T follicular helper cell (primary cell): Measurements from ENCODE around the gene HAS3.
"Not testable (repeated sequence)": the region's sequence is repeated elsewhere in the genome, so short reads cannot be mapped to it uniquely, and the experiment has no call there.

Experiments
- DNase-seq: peaks from one replicate; pipeline ENCODE4 v3.0.0-alpha.2; 2020; ENCODE audit warnings: low read depth
- total RNA-seq, 2 experiments: gene quantifications; one replicate each; lab custom pipeline; 2026; lab: John Stamatoyannopoulos, UW

Gene HAS3, protein sequence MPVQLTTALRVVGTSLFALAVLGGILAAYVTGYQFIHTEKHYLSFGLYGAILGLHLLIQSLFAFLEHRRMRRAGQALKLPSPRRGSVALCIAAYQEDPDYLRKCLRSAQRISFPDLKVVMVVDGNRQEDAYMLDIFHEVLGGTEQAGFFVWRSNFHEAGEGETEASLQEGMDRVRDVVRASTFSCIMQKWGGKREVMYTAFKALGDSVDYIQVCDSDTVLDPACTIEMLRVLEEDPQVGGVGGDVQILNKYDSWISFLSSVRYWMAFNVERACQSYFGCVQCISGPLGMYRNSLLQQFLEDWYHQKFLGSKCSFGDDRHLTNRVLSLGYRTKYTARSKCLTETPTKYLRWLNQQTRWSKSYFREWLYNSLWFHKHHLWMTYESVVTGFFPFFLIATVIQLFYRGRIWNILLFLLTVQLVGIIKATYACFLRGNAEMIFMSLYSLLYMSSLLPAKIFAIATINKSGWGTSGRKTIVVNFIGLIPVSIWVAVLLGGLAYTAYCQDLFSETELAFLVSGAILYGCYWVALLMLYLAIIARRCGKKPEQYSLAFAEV
- 0.78 reads per million in 2 experiments for total RNA-seq

DNA sequence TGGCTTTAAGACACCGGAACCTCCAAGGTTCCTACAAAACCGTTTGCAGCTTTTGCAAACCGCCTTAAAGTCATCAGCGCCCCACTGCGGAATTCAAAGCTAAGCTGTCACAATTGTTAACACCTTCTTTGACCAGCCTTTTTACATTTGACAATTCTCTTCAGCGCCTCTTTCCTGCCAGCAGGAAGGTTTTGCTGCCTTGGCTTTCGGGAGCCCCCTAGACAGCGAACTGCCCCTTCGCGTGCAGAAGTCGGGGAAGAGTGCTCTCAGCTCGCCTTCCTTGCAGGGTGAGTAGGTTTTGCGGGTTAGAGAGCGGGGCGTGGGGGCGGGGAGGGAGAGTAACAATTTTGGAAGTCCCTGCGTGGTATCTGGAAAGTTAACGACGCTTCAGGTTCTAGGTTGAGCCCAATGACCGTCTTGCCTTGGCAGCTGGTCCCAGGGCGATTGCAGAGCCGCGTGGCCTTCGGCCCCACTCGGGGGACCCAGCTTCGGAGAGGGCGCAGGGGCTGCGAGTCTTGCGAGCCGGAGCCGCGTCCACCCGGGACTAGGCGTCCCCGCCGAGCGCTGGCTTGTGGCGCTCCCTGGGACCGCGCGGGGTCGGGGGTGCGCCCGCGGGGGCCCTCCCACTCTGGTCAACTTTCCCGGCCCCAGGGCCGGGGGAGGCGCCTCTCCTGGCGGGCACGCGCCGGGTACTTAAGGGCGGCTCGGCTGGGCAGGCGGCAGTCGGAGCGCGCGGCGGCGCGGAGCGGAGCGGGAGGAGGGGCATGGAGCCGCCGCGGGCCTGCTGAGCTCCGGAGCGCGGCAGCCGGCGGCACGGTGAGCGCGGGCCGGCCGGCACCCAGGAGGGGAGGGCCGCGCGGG is at the start of gene HAS3:
Gene HAS3 (plus strand): TSS at position 153 of the 861 bp plus-strand sequence. CDS start 3,743 bp downstream, outside the sequence.
- DNase-seq, result no peak

DNA sequence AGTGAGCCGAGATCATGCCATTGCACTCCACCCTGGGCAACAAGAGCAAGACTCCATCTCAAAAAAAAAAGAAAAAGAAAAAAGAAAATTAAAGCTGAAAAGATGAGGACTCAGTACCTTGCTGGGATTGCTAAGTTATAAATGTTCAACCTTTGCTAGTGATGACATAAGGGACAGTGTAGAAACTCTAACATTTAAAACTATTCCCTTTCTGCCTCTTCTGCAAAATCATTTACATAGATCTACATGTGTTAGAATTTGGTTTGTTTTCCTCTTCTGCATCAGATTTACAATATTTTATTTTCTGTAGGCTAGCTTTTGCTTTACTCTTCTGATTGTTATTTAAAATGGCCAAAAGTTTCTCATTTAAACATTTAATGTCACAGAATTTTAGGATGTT is 49.5 kb upstream of the HAS3 start:
- no peak for DNase-seq

DNA sequence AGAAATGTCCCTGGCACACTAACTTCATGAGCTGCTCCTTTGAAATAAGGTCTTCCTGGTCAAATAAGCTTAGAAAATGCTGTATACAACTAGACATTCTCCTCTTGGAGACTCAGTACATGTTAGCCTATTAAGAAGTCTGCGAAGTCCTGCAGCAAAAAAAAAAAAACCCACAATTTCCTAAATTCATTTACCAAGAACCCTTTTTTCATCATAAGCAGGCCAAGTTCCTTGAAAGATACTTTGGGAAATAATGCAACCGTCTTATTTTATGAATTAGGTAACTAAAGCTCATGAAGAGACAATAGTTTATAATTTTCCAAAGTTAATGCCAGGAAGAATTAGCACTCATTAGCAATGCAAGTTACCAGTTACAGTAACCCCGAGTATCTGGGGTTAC is 49.0 kb upstream of the HAS3 start:
- no peak for DNase-seq

DNA sequence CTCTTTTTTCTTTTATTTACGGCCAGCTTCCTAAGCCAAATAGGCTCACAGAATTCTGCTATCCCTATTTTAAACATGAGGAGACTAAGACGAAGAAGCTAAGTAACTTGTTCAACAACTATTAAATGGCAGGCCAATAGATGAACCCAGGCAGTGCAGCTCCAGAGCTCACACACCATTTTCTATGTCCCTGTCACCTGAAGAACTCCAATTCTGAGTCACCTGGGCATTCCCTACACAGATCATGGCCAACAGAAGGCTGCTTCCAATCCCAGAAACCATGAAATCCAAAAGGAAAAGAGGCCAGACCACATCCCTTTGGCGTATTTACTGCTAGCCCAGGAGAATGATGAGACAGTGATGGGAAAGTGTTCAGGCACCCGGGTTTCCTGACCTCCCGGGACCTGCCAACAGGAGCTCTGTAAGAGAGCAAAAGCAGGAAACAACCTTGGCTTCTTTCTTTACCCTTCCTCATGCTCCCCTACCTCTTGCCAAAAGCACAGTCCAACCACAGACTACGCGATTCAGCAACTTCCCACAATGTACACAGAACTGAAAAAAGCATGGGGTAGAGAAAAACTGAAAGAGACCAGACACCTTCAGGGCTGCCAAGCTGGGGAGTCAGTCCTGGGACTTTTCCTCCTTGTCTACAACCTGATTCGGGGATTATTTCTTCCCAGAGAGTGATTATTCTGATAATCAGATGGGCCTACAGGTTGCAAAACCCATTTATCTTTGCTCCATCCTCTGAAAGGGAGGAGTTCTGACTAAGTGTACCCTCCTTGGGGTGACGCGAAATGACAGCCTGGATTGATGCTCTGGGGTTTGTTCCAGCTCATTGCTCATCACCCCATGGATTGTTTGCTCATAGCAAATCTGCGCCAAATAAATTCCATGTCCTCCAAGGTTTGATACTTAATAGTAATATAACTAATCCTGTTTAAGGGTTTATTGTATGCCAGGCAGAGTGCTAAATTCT is 47.8 kb upstream of the HAS3 start:
- DNase-seq, result no peak

DNA sequence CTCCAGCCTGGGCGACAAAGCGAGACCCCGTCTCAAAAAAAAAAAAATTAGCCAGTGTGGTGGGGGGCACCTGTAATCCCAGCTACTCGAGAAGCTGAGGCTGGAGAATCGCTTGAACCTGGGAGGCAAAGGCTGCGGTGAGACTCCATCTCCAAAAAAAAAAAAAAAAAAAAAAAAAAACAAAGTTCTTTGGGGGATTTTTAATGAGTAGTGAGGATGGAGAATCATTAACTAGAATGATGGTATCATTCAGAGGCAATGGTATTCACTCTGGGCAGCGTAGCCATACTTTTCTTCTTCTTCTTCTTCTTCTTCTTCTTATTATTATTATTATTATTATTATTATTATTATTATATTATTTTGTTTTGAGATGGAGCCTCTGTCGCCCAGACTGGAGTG is 42.0 kb upstream of the HAS3 start:
- not testable (repeated sequence) for DNase-seq

DNA sequence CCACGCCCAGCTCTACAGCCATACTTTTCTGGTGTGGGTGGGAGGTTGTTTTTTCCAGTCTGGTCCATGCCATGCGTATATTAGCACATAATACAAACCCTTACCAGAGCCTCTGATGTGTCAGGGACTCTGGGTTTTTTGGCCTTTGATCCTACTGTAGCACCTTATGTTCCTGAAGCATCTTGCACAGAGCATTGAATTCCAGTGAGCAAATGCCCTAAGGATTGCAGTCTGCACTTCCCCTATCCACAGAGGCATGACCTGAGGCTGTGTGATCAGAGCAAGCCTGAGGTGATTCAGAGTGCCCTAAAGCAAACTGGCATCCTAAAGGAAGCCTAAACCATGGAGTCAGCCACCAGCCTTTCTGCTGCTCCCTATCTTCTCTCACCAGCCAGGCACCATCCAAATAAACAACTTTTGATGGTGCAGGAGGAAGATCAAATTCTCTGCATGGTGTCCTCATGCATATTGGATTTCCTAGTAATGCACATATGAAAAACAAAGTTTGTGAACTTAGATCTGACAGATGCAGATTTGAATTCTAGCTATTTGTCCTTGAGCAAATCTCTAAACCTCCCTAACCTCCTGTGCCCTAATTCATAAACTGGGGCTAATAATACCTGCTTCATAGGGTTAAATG is 41.2 kb upstream of the HAS3 start:
- DNase-seq, result no peak

DNA sequence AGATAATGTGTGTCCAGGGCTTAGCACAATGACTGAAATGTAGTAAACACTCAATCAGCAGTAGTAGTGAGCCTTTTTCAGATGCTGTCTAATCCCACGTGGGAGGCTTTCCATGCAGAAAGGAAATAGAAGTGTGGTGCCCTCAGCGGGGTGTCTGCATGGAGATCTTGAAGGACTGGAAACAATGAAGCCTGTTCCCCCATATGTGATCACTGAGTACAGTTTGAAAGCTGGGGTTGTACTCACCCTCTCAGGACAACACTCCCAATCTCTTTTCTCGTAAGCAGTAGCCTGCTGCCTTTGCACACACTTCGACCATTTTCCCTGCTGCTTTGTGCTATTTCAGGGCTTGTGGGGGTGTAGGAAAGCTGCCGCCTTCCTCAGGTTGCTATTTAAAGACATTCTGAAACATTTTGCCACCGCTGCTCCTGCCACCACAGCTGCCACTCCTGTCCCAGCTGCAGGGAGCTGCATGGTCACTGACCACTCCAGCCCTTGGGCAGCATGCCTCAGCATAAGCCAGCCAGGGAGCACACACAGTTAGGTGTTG is 40.6 kb upstream of the HAS3 start:
- no peak for DNase-seq

DNA sequence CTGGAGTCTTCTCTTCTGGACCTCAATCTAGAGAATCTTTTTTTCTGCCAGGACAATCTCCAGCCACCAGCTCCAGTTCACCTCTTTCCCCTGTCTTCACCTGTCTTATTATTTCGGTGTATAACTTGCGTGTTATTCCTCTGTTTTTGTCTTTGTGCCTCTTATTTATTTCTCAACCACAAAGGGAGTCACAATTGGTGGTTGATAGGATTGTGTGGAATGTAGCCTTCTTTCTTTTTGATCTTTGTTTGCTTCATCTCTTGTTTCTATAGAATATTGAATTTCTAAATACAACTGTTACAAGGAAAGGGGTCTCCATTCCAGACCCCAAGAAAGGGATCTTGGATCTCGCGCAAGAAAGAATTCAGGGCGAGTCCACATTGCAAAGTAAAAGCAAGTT is 35.9 kb upstream of the HAS3 start:
- DNase-seq, result no peak

DNA sequence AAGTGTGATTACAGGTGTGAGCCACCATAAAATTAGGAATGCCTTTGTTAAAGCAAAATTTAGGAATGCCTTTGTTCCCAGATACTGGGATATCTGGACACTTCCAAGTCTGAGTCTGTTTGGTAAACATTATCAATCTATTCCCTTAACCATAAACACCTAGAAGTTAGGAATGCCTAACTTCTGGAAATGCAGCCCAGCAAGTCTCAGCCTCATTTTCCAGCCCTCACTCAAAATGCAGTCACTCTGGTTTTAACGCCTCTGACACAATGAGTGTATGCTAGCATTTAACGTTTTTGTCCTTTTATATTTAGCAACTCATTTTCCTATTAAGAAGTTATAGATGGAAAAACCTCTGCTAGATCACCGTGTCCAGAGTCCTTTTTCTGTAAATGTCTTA is 34.4 kb upstream of the HAS3 start:
- DNase-seq, result no peak

DNA sequence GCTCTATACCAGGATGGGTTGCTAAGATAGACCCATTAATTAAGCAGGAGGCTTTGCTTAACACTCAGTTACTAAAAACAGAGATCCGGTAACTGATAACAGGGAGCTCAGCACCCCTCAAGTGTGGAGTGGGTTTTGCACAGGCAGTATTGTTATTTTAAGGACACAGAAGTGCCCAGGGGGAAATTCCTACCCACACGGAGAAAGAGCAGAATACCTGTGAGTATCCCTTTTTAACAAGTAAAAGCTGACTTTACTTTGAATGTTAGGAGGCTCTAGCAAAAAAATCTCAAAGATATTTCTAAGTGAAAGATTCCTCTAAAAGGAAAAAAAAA is 32.8 kb upstream of the HAS3 start:
- no peak for DNase-seq

DNA sequence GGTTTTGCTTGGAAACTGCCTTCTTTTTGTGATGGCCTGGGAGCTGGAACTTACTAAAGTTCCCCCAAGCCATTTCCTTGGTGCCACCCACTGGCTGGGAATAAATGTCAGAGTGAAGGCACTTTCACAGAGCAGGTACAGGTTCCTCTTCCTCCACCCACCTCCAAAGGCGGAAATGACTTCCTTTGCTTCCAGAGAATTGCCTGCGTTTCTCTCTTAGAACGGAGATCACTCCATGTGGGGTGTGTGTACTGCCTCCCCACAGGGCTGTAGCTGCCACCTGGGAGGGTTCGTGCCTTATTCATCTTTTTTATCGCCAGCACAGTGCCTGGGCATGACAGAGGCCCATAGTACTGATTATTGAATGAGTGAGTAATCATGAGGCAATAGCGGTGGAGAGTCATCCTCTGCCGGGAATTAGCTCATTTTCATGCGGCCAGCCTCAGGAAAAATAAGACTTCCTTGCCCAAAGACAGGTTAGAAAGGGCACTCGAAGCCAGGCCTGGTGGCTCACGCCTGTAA is 32.2 kb upstream of the HAS3 start:
- DNase-seq, result no peak

DNA sequence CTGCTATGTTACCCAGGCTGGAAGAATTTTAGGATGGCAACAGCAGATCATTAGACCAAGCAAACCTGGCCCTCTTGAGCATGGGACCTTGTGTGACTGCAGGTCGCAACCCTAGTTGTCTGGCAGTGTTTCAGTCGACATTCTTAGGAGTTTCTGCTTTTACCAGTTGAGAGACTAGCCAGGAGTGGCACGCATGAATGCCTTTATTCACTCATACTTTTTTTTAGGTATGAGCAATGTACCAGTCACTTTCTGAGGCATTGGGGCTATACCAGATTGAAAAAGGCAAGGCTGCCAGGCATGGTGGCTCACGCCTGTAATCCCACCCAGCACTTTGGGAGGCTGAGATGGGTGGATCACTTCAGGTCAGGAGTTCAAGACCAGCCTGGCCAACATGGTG is 28.2 kb upstream of the HAS3 start:
- no peak for DNase-seq

DNA sequence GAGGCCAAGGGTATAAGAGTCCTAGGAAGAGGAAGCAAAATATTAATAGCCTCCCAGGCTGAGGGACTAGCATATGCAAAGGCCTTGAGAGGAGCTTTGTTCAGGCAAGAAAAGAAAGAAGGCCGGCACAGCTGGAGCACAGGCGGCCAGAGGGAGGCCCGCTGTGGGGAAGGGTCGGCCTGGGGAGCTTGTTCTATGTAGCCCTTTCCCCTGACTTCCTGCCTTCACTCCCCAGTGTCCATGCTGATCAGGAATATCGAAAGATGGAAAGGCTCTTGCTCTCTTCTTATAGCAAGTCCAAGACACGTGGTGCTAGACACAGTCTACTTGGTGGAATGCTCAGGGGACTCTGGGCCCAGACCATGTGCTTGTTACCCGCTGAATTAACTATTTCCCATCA is 27.4 kb upstream of the HAS3 start:
- DNase-seq, result no peak

DNA sequence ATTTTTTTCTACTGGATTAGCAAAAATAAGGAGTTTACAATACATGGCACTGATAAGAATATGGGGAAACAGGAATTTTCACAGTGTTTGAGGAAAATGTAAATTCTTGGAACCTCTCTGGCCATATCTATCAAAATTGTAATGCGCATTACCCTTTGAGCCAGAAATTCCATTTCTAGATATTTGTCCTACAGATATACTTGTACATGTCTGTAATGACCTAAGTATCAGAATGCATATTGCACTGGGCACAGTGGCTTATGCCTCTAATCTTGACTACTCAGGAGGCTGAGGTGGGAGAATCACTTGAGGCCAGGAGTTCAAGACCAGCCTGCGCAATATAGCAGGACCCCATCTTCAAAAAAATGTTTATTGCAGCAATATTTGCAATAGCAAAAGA is 25.8 kb upstream of the HAS3 start:
- DNase-seq, result no peak

DNA sequence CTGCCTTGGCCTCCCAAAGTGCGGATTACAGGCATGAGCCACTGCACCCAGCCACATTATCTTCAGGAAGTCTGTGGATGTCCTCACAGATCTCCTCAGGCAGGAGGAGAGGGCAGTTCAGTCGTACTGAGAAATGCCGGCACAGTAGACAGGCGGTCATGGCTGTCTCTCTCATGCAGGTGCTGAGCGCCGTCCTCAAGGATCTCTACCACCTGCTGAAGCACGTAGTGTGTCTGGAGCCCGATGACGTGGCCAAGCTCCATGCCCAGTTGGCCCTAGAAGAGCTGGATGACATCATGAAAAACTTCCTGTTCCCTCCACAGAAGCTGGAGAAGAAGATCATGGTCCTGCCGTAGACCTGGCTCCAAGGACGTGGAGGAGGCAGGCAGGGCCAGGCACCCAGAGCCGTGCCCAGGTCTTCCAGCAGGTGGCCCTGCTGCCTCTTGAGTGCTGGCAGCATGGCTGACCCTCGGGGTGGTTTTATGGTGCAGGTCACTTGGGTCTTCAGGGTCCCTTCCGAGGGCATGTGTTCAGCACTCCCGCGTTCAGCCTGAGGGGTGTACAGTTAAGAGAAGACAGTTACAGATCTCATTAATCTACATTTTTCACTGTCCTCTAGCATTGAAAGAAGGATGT is 22.0 kb upstream of the HAS3 start:
- no peak for DNase-seq

DNA sequence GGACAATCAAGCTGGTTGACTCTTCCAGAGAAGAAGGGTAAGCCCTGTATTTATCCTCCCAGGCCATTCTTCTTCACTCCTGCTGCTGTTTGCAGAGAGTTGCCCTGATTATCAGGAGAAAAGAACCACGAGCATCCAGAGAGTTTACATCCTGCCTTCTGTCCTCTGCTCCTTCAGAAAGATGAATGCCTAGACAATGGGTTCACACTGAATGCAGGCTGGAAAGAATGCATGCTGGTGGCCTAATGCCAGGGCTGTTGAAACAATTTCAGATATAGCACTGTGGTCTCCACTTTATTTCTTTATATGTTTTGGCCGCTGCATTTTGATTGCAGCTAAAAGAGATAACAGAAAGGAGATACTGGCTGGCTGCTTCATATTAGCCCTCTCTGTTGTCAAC is 21.2 kb upstream of the HAS3 start:
- no peak for DNase-seq

DNA sequence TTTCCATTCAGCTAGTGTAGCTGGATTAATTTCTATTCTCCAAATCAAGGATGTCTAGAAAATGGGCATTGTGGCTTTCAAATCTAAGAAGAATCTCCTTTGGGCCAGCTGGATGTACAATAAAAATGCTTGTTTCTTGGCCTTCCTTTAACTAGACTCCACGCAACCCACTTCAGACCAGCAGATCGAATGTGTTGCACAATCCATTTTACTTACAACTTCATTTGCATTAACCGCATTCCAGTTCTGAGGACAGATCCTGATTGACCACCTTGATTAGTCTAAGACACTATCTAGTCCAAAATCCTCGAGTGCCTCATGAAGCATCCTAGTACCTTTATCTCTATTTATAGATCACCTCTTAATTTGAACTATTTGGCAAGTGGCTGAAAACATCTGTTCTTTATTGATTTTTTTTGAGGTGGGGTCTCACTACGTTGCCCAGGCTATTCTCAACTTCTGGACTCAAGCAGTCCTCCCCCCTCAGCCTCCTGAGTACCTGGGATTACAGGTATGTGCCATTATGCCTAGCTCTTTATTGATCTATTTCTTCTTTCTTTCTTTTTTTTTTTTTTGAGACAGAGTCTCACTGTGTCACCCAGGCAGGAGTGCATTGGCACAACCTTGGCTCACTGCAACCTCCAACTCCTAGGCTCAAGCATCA is 20.3 kb upstream of the HAS3 start:
- no peak for DNase-seq

DNA sequence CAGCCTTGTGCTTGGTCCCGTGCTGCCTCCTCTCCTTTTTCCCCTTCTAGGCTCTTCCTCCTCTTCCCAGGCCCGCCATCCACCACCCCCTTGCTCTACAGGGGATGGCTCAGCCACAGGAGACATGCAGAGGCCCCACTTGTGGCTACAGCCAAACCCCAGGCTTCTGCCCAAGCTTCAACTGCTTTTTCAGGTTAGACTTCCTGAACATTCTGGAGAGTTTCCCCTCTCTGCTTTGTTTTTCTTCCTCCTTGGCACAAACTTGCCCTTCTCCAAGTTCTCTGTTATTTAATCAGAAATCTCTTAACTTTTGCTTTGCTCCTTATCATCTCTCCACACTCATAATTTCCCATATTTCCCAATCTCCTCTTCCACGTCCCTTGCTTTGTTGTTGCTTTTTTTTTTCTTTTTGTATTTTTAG is 18.3 kb upstream of the HAS3 start:
- DNase-seq, result no peak

DNA sequence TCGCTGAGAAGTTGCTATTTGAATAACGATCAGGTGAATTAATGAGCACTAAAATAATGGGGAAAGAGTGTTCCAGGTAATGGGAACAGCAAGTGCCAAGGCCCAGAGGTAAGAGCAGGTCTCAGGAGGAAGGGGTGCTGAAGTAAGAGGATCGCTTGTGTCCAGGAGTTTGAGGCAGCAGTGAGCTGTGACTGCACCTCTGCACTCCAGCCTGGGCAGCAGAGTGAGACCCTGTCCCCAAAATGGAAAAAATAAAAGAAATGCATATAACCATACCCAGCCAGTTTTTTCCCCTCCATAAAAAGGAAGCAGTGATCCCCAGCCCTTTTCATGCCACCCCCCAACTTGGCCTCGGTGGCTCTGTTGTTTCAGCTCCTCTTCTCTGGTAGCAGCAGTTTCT is 16.8 kb upstream of the HAS3 start:
- no peak for DNase-seq
